ENCODE data around the gene SCFD2. TPM values are rescaled to one million over a fixed set of nuclear protein-coding genes. Genes with fewer than 3 reads are reported as not detected.
"Not testable (repeated sequence)": the region's sequence is repeated elsewhere in the genome, so short reads cannot be mapped to it uniquely, and the experiment has no call there.

SCFD2 gene
- total RNA-seq, 1 donor from 2014 or later = 20.8 TPM

GRCh38 chr4:53192496-53192895 lies 173.4 kb downstream of the SCFD2 start:
- DNase-seq (ENCODE audit: low read depth, low spot score) = no peak

DNA sequence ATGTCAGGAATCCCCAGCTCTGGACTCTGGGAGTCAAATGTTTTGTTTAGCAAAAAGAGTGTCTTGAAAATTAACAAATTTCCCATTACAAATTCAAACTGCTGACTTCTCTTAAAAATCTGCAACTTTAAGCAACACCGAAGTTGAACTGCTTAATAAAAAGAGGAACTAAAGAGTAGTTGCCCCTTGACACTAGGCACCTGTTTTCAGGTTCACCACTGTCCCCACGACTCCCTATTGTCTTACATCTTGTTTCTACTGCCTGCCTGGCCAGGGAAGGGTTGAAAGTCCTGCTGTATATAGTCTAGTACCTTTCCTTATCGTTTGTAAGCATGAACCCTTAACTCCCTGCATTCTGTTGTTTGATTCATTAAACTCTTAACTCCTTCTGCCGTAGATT lies 173.9 kb downstream of the SCFD2 start:
- DNase-seq (ENCODE audit: low read depth, low spot score) = no peak

- DNase-seq (ENCODE audit: low read depth, low spot score) = no peak
These were observed 176.8 kb downstream of the SCFD2 start for GRCh38 chr4:53189011-53189410.

DNA sequence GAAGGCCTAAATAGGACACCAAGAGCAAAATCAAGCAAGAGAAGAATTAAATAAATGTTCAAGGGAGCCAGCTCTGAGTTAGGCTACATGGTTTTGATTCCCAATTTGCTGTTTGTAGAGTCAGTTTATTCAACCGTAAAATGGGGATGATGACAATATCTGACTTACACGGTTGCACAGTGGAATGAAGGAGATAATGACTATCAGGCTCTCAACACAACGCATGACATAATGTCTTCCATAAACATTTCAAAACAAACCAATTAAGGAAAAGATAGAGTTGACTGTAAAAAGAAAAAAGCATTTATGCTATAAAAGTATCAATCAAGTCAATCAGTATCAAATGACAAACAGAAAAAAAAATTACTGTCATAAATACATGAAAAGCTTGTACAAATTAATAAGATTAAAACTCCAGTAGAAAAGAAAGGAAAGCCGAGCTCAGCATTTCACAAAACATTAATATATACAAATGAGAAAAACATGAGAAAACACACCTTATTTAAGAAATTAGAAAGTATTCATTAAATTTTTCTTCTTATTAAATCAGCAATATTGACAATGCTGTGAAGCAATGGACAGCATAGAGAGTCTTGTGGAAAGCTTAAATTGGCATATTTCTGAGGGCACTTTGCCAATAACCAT lies 179.0 kb downstream of the SCFD2 start:
- DNase-seq (ENCODE audit: low read depth, low spot score) = no peak

DNA sequence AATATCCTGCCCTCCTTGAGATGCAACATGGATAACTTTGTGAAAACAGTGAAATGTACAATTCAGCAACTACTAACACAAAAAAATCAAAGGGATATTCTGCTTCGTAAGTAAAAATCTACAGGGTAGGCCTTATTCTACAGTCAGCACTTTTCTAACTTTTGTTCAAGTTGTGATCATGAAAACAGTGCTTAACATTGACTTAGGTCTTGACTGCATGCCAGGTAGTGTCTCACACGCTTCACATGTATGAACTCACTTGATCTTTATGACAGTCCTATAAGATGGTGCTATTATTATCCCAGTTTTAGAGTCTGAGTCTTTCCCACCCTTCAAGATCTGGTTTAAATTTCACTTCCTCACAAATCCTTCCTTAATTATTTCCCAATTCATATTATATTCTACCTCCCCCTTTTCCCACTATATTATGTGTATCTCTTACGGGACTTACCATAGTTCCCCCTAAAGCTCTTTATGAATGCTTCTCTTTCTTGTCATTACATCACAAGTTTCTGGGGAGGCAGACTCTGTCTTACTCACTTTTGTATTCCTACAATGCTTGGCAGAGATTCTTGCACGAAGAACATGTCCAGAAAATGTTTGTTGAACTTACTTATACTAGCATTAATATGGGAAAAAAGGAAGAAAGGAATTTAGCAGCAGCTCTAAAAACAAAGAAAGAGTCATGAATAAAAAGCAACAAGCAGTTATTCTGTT lies 179.8 kb downstream of the SCFD2 start:
- DNase-seq (ENCODE audit: low read depth, low spot score) = no peak

GRCh38 chr4:53183754-53184153 lies 182.1 kb downstream of the SCFD2 start:
- DNase-seq (ENCODE audit: low read depth, low spot score) = no peak

GRCh38 chr4:53177751-53178150 lies 188.1 kb downstream of the SCFD2 start:
- DNase-seq (ENCODE audit: low read depth, low spot score) = not testable (repeated sequence)

- no peak for DNase-seq (ENCODE audit: low read depth, low spot score)
These were observed 190.2 kb downstream of the SCFD2 start for GRCh38 chr4:53175640-53176039.

- no peak for DNase-seq (ENCODE audit: low read depth, low spot score)
These were observed 191.0 kb downstream of the SCFD2 start for GRCh38 chr4:53174823-53175222.

DNA sequence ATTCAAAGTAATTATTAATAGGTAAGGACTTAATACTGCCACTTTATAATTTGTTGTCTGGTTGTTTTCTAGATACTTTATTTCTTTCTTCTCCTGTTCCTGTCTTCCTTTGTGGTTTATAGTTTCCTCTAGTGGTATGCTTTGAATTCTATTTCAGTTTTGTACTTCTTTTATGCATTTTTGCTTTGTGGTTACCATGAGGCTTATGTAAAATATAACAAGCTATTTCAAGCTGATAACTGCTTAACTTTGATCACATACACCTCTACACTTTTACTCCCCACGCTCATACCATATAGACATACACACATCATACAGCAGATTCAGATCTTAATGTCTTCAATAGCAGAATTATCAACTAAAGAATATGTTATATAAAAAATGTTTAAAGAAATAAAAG lies 192.3 kb downstream of the SCFD2 start:
- no peak for DNase-seq (ENCODE audit: low read depth, low spot score)

DNA sequence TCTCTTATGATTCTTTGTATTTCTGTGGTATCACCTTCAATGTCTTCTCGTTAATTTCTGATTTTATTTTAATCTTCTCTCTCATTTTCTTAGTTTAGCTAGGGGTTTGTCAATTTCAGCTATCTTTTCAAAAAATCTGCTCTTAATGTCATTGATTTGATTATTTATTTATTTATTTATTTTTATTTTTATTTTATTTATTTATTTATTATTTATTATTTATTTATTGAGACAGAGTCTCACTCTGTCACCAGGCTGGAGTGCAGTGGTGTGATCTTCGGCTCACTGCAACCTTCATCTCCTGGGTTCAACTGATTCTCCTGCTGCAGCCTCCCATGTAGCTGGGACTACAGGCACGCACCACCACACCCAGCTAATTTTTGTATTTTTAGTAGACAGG lies 194.1 kb downstream of the SCFD2 start:
- no peak for DNase-seq (ENCODE audit: low read depth, low spot score)

- DNase-seq (ENCODE audit: low read depth, low spot score) = no peak
These were observed 195.9 kb downstream of the SCFD2 start for GRCh38 chr4:53169695-53170617.

- DNase-seq (ENCODE audit: low read depth, low spot score) = no peak
These were observed 197.6 kb downstream of the SCFD2 start for GRCh38 chr4:53168228-53168627.

GRCh38 chr4:53162969-53163368 lies 202.9 kb downstream of the SCFD2 start:
- DNase-seq (ENCODE audit: low read depth, low spot score) = no peak

DNA sequence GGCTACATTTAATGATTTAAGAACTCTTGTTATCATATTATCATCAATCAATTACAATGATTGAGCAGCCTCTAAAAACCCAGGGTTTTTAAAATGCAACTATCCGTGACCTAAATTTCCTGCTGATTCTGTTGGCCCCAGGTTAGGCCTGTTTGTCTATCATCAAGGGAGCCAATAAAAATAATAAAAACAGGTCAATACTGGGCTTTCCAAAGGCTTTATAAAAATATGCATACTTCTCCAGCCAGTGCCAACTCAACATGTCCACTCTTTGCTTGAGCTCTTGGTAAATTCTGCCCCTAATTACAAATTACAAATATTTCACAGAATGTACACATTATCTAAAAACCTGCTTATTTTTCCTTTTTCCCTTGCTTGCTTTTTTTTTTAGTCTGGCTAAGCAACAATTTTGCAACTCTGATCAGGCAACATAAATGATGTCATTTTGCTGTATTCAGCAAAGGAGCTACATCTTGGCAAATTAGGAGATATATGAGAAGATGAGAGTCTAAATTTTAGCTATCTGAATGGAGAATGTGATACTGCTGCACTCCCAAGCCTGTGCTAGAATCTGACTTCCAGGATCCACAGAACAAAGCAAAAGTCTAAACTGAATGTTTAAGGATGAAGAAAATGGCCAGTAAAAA lies 204.0 kb downstream of the SCFD2 start:
- DNase-seq (ENCODE audit: low read depth, low spot score) = no peak

GRCh38 chr4:53161051-53161786 lies 204.6 kb downstream of the SCFD2 start:
- DNase-seq (ENCODE audit: low read depth, low spot score) = no peak

DNA sequence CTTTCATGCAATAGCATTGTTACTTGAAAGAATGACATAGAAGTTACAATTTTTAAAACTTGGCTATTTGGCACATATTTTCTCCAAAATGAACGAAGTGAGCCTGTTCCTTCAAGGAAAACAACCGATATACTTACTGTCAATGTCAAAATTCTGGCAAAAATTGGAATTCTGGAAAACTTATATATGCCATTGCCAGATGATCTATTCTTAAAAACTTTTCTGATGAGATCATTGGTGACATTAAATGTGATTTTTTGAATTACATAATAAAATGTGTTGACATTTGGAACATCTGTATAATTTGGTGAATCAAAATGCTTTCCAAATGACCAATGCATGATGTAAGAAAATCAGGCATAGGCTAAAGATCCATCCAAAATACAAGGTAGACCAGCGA lies 209.0 kb downstream of the SCFD2 start:
- no peak for DNase-seq (ENCODE audit: low read depth, low spot score)

DNA sequence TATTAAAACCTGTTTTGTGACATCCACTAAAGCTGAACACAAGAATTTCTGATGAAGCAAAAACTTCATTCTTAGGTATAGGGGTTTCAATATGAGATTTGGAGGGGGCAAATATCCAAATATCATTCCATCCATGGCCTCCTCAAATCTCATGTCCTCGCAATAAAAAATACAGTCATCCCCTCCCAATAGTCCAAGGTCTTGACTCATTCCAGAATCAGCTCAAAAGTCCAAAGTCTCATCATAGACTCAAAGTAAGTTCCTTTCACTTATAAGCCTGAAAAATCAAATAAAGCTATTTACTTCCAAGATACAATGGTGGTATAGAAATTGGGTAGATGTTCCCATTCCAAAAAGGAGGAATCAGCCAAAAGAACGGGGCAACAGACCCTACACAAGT lies 213.4 kb downstream of the SCFD2 start:
- no peak for DNase-seq (ENCODE audit: low read depth, low spot score)

- DNase-seq (ENCODE audit: low read depth, low spot score) = no peak
These were observed 214.4 kb downstream of the SCFD2 start for GRCh38 chr4:53151489-53151788.

DNA sequence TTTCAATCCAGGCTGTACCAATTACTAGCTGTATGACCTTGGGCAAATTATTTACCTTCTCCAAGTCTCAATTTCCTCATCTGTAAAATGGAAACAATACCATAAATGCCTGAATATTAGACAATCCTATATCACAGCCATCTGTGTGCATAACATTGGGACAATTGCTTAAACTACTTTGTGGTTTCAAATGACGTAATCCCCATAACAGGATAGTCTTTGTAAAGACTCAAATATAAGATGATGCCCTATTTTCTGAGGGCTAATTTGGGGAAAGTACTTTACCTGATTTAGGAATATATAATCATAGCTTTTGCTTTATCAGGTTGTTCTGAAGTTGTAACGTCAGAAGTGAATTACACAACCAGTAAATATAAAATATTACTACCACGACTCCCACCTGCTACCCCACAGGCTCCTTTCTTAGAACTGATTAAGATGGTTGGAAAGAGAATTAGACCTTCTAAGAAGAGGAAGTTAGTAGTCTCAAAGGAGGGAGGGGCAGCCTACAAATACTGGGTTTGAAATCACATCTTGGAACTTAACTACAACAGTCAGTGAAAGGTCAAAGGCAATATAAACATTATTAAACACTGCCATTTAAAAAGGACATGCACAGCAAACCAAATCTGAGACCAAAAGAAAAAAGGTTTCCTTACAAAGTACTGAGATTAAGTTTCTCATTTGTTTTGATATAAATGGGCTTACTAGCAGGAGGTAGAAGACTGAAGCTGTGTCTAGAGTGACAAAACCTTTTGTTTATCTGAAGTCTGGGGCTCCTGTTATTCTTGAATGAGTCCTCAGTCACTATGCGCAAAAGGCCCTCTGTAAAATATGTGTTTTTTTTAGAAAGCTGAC lies 215.0 kb downstream of the SCFD2 start:
- no peak for DNase-seq (ENCODE audit: low read depth, low spot score)

Data from pulmonary artery endothelial cell (primary cell).